GM19035 (cell line): ENCODE measurements around the gene UBTD2.
"Not testable (repeated sequence)": the region's sequence is repeated elsewhere in the genome, so short reads cannot be mapped to it uniquely, and the experiment has no call there.

ENCODE experiments used
- ATAC-seq: cut with Tn5 transposase; IDR thresholded peaks from one replicate; pipeline ENCODE4 v1.9.1; 2021; ENCODE audit not compliant: unreplicated experiment

Gene UBTD2

DNA sequence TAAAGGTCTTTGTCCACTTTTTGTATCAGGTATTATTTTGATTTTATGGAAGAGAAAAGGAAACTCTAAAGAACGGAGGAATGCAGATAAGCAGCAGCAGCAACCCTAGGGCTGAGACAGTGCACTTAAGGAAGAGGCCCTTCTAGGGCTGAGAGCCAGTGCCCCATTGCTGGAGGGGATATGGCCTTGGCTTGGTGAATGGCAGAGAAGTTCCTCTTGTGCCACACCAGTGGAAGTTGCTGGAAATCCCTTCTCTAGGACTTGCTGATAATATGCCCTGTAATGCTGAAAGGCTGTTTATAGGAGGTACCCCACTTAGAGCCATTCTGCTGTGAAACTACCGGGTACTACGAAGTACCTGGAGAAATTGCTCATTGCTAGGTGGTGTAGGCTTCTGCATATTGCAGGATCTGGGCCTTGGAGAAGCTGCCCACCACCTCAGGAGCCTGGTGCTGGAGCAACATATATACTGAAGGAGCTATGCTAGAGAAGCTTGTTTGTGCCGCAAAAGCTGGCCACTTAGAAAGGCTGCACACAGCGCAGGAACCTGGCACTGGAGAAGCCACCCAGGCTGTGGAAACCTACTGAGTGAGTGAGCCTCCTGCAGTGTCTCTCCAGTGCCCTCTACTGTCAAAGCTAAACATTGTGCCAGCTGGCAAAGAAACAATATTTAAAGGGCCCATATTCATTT, 9.6 kb upstream of the UBTD2 start:
- ATAC-seq: peak; percentile 96

DNA sequence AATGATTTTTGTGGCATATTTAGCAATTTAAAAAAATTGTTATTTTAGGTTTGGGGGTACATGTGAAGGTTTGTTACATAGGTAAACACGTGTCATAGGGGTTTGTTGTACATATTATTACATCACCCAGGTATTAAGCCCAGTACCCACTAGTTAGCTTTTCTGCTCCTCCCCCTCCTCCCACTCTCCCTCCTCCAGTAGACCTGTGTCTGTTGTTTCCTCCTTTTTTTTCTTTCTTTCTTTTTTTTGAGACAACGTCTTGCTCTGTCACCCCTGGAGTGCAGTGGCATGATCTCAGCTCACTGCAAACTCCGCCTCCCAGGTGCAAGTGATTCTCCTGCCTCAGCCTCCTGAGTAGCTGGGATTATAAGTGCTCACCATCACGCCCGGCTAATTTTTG, 8.3 kb upstream of the UBTD2 start:
- not testable (repeated sequence) for ATAC-seq

GRCh38 chr5:172288465-172288864, 4.9 kb upstream of the UBTD2 start:
- ATAC-seq: no peak

DNA sequence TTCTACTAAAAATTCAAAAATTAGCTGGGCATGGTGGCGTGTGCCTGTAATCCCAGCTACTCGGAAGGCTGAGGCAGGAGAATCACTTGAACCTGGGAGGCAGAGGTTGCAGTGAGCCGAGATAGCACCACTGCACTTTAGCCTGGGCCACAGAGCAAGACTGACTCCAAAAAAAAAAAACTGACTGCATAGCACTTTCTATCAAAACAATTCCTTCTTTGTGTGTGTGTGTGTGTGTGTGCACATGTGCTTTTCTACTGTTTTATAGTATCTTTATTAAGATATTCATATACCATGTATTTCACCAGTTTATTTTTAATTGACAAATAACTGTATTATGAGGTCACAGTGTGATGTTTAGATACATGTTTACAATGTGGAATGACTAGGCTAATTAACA, 3.6 kb upstream of the UBTD2 start:
- not testable (repeated sequence) for ATAC-seq

- no peak for ATAC-seq
Measured at GRCh38 chr5:172285226-172286143, 1.9 kb upstream of the UBTD2 start.

DNA sequence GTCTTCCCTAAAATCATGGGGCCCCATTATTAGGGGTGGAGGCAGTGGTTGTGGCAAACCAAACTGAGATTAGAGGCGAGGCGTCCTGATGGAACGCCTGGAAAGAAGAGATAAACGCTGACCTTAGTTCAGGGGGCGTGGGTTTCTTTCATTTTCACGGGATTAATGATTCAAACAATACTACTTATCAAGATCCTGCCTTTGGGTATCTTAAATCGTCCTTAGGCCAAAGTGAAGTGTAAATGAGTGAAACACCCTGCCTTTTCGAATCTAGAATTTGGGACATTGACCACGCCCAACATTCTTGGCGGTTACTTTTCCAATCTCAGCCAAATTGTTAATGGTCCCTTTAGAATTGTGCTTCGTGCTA, 1.0 kb upstream of the UBTD2 start:
- no peak for ATAC-seq

- peak; percentile 78 for ATAC-seq
Measured at GRCh38 chr5:172283862-172284610, 472 bp upstream of the UBTD2 start.

DNA sequence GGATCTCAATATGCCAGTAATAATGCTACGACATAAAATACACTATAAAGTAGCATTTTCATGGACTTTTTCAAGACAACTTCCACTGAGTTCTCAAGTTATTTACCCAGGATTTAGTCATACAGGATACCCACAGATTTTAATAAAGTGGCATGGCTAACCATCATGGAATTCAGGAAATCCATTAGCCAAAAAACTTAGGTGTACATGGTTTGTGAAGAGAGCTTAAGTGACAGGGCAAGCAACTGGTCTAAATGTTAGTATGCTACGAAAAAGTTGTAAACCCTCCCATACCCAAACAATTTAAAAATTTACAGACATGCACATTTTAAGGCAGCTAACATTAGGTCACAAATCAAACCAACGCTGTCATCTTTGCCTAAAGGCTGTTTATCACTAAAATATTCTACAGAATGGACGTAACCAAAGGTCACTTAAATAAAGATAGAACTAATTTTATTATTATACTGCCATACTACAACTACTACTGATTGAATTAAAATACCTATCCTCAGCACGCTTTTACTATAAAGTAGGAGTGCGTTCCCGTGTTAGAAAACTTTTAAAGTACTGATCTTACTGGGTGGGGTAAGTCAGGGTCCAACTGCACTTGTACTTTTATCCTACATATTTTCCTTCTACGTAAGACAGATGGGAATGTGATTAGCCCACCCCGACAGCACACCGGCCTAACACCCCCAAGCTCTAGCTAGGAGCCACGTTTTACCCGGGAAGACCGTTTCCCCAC, 1.1 kb downstream of the UBTD2 start:
- ATAC-seq: no peak

DNA sequence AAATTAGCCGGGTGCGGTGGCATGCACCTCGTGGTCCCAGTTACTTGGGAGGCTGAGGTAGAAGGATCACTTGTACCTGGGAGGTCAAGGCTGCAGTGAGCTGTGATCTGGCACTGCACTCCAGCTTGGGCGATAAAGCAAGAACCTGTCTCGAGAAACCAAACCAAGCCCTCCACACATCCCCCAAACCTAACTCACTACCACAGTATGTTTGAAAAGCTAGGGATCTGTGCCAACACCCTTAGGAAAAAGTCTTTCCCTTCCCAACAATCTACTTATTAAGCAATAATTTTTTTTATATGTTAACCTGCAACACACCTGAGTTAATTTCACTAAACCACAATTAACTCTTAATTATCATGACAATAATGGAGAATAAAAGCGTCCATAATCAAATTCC, 2.2 kb downstream of the UBTD2 start:
- ATAC-seq: no peak

GRCh38 chr5:172280929-172281328, 2.6 kb downstream of the UBTD2 start:
- no peak for ATAC-seq

DNA sequence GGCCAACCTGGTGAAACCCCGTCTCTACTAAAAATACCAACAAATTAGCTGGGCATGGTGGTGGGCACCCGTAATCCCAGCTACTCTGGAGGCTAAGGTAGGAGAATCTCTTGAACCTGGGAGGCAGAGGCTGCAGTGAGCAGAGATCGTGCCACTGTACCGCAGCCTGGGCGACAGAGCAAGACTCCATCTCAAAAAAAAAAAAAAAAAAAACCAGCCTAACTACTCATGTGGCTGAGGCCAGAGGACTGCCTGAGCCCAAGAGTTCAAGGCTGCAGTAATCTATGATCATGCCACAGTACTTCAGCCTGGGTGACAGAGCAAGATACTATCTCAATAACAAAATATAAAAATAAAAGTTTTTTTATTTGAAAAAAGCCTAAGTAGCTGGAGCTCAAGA, 3.2 kb downstream of the UBTD2 start:
- no peak for ATAC-seq

GRCh38 chr5:172278356-172278755, 5.2 kb downstream of the UBTD2 start:
- no peak for ATAC-seq

GRCh38 chr5:172276214-172276613, 7.3 kb downstream of the UBTD2 start:
- ATAC-seq: no peak

DNA sequence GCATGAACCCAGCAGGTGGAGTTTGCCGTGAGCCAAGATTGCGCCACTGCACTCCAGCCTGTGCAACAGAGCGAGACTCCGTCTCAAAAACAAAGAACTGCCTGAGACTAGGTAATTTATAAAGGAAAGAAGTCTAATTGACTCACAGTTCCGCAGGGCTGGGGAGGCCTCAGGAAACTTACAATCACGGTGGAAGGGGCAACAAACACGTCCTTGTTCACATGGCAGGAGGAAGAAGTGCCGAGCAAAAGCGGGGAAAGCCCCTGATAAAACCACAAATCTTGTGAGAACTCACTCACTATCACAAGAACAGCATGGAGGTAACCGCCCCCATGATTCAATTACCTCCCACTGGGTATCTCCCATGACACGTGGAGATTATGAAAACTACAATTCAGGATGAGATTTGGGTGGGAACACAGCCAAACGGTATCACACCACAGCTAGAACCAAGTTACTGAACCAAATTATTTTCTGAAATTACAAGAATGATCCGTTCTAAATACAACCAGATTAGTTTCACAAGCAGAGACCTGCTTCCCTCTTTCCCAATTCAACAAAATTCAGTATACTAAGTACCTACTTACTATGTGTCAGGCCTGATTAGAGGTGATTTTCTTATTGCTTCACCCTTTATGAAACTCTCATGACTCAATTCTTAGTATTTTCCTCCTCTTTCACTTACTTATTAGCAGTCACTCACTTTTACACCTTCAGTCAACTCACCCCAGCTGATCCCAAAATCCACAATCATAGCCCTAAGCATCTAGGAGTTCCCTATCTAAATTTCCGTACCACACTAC, 8.4 kb downstream of the UBTD2 start:
- no peak for ATAC-seq

DNA sequence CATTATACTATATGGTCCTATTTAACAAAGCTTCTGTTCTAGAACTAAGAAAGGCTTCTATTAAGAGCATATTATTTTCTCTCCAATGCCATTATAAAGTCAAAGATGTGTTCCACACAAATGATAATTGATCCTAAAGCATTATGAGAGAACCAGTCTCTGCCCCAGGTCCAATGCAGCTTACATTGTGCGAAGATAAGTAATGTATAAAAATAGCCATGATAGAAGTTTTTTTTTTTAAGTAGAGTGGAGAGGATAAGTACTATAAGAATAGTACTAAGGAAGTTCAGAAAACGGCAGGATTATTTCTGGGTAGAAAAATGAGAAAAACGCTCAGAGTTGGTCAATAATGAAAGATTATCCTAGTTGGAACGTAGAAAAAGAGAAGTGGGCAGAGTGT, 15.6 kb downstream of the UBTD2 start:
- no peak for ATAC-seq

DNA sequence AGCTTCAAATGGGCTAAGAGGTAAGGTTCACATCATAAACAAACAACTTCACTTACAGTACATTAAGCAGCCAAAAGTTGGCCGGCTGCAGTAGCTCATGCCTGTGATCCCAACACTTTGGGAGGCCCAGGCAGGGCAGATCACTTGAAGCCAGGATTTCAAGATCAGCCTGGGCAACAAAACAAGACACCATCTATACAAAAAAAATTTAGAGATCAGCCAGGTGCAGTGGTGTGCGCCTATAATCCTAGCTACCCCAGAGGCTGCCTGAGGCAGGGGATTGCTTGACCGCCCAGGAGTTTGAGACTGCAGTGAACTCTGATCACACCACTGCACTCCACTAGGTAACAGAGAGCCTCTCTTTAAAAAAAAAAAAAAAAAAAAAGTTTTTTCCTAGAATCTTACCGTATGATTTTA, 16.9 kb downstream of the UBTD2 start:
- no peak for ATAC-seq

- ATAC-seq: no peak
Measured at GRCh38 chr5:172266071-172266675, 17.4 kb downstream of the UBTD2 start.

DNA sequence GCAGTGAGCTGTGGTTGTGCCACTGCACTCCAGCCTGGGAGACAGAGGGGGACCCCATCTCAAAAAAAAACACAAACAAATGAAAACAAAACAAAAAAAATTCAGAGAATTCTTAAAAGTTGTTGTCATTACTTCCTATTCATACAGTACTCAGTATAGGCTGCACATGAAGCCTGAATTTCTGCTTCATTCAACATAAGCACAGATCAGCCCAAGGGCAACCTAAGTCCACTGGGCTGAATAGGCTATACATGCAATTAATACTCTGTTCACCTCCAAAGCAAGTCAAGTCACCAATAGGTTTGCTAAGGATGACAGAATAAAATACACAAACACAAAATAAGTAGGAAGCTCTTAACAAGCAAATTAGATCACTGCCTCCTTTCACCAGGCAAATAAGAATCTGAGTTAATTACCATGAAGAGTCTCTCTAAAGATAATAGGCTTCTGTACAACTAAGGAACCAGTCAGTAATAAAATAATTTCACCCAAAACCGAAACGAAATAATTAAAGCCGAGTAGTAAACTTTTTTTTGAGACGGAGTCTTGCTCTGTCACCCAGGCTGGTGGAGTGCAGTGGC, 18.7 kb downstream of the UBTD2 start:
- no peak for ATAC-seq

GRCh38 chr5:172255444-172255843, 28.1 kb downstream of the UBTD2 start:
- no peak for ATAC-seq
